OCI-LY7 (cell line): ENCODE results near the gene ISLR. TPM values are rescaled to one million over a fixed set of nuclear protein-coding genes. Genes with fewer than 3 reads are reported as not detected.

Source experiments
- BruUV-seq: library from RNA; stranded (reverse); fragments of 400-500 nt; replicated peaks from 2 replicates; lab custom pipeline; 2021; lab: Mats Ljungman, UMichigan
- CTCF ChIA-PET: fragments of 300-600 bp; sonication (Branson Sonifier 250); formaldehyde crosslinking; loops from one replicate; lab custom pipeline; 2022; ENCODE audit warnings: antibody characterized with exemption; ENCODE audit not compliant: unreplicated experiment; lab: Charles Lee
- POLR2A ChIA-PET: fragments of 300-600 bp; sonication (Branson Sonifier 250); formaldehyde crosslinking; loops from one replicate; lab custom pipeline; 2022; ENCODE audit warnings: antibody characterized with exemption; lab: Charles Lee
- DNase-seq: peaks from one replicate; pipeline ENCODE4 v3.0.0-alpha.2; 2015; ENCODE audit warnings: low spot score
- H2AFZ ChIP-seq: fragments of 200-600 bp; sonication (generic), shearing (Covaris generic); 2 replicates; pipeline ENCODE4 v1.6.1; 2014; ENCODE audit warnings: mild to moderate bottlenecking, antibody characterized with exemption, low read length, moderate library complexity
- H3K27ac ChIP-seq: fragments of 200-600 bp; sonication (generic); 2 replicates; pipeline ENCODE4 v1.5.1; 2014; ENCODE audit warnings: mixed run types, low read depth, mild to moderate bottlenecking, moderate library complexity, low read length, inconsistent platforms; ENCODE audit not compliant: poor library complexity, severe bottlenecking
- H3K36me3 ChIP-seq: fragments of 200-600 bp; sonication (generic); 2 replicates; pipeline ENCODE4 v1.6.1; 2014; ENCODE audit warnings: mild to moderate bottlenecking, antibody characterized with exemption, low read length, moderate library complexity, mixed read lengths; ENCODE audit not compliant: insufficient read depth
- H3K4me1 ChIP-seq: fragments of 200-600 bp; sonication (generic); 2 replicates; pipeline ENCODE4 v1.5.1; 2014; ENCODE audit warnings: mild to moderate bottlenecking, low read length; ENCODE audit not compliant: insufficient read depth, poor library complexity, severe bottlenecking
- H3K4me2 ChIP-seq: fragments of 200-600 bp; sonication (generic); 2 replicates; pipeline ENCODE4 v1.6.1; 2014; ENCODE audit warnings: mild to moderate bottlenecking, low read length
- H3K4me3 ChIP-seq: fragments of 200-600 bp; sonication (generic); 2 replicates; pipeline ENCODE4 v1.5.1; 2014; ENCODE audit warnings: mild to moderate bottlenecking, low read depth, low read length; ENCODE audit not compliant: poor library complexity, severe bottlenecking
- H3K79me2 ChIP-seq: fragments of 200-600 bp; sonication (generic); 2 replicates; pipeline ENCODE4 v1.6.1; 2016; ENCODE audit warnings: low read depth, mild to moderate bottlenecking, low read length, moderate library complexity, mixed read lengths; ENCODE audit not compliant: insufficient read depth
- H3K9me2 ChIP-seq: fragments of 200-600 bp; sonication (generic); 2 replicates; pipeline ENCODE4 v1.6.1; 2016; ENCODE audit warnings: mild to moderate bottlenecking, low read length, mixed read lengths; ENCODE audit not compliant: insufficient read depth
- H3K9me3 ChIP-seq: fragments of 200-600 bp; sonication (generic); 2 replicates; pipeline ENCODE4 v1.6.1; 2014; ENCODE audit warnings: mild to moderate bottlenecking, mixed run types, low read length, mixed read lengths
- H4K20me1 ChIP-seq: fragments of 200-600 bp; sonication (generic); 2 replicates; pipeline ENCODE4 v1.6.1; 2014; ENCODE audit warnings: mild to moderate bottlenecking, antibody characterized with exemption, low read length, moderate library complexity, mixed read lengths; ENCODE audit not compliant: insufficient read depth
- CTCF ChIP-seq: fragments of 200-600 bp; sonication (generic); conservative IDR thresholded peaks from 2 replicates; pipeline ENCODE4 v1.5.1; 2014; ENCODE audit warnings: mild to moderate bottlenecking, antibody characterized with exemption, low read length, moderate library complexity, mixed read lengths
- EZH2phosphoT487 ChIP-seq: fragments of 200-600 bp; sonication (generic); IDR thresholded peaks from 2 replicates; pipeline ENCODE4 v1.6.1; 2018; ENCODE audit warnings: low read depth, borderline replicate concordance, mild to moderate bottlenecking, mixed run types, antibody characterized with exemption, low read length, moderate library complexity, mixed read lengths
- intact Hi-C: fragments of 100-400 bp; cut with micrococcal nuclease; formaldehyde crosslinking; loops from one replicate; pipeline ENCODE4 v1.10.0; 2022; ENCODE audit not compliant: unreplicated experiment
- total RNA-seq, 2 experiments: library from RNA; depleted of rRNA in 1 of 2; stranded (reverse); fragments of >200 nt in 1 of 2; shearing (Covaris generic) in 1 of 2; gene quantifications; 2 replicates each; pipeline ENCODE4 v1.2.3, GENCODE V29; 2014 to 2022

Gene ISLR
- total RNA-seq, 2 experiments from 2014 or later, result not detected

DNA sequence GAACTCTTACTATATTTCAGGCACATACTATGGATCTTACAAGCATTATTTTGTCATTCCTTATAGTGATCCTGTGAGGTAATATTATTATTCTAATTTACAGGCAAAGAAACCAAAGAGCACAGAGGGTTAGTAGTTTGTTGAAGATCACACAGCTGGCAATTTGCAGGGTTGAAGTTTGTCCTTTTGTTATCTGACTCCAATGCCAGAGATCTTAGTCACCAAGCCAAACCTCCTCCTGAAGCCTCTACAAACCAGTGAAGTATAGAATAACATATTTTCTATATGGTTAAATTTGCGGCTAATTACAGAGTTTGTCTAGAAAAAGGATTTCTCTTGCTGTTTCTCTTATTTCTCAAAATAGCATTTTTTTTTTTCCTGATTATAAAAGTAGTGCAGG, 31.9 kb upstream of the ISLR start:
- Histone ChIP-seq H3K36me3 (no peaks in the 10 kb centered on the region), H3K9me3 (no peaks in the 10 kb centered on the region), H3K4me1 (no peaks in the 10 kb centered on the region), H2AFZ (no peak overlapping the region), H3K9me2 (no peaks in the 10 kb centered on the region), H3K27ac (no peak overlapping the region), H3K4me2 (no peak overlapping the region), H4K20me1 (no peaks in the 10 kb centered on the region), H3K4me3 (no peak overlapping the region), H3K79me2 (no peaks in the 10 kb centered on the region)
- BruUV-seq, result no TSS peak
- ChIA-PET CTCF (no interaction called here), POLR2A (no interaction called here)
- intact Hi-C loops, result no loop called here
- TF ChIP-seq CTCF, result no peak
- no peak for TF ChIP-seq EZH2phosphoT487
- DNase-seq, result no peak

DNA sequence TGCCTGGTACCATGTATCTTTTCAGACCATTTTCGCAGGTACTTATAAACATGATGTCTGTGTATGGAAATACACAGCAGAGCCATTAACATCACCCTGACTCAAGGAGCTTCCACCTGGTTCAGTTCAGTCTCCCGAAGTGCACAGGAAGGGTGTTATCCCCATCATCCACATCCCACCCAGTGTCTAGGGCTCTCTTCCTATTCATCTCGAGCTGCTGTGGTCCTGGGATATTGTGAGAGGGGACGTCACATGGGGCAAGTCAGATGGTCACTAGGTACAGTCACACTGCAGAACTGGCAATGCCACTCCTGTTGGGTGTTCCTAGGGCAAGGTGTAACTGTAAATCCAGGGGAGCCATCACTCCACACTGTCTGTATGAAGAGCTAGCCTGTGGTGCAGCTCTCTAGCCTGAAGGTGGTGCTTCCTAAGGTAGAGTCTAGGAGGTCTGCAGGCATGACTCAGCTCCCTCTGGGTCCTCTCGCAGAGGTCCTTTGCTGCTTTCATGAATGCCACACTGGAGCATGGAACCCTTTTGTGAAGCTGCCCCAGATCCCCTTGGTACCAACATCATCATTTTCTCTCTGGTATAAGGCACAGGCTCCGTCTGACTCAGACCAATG, 29.2 kb upstream of the ISLR start:
- Histone ChIP-seq H3K4me2 (no peak overlapping the region), H4K20me1 (no peaks in the 10 kb centered on the region), H3K4me3 (no peak overlapping the region), H3K79me2 (no peaks in the 10 kb centered on the region), H3K9me2 (no peaks in the 10 kb centered on the region), H3K9me3 (no peaks in the 10 kb centered on the region), H3K4me1 (no peaks in the 10 kb centered on the region), H2AFZ (no peak overlapping the region), H3K27ac (no peak overlapping the region), H3K36me3 (no peaks in the 10 kb centered on the region)
- BruUV-seq, result no TSS peak
- ChIA-PET POLR2A (no interaction called here), CTCF (interaction anchor here (0.5 kb wide), 1 partner anchor 171 kb away, joined by 10 read pairs; no protein-coding TSS in a partner anchor)
- intact Hi-C loops, result no loop called here
- TF ChIP-seq CTCF (no peak), EZH2phosphoT487 (no peak)
- DNase-seq, result no peak

DNA sequence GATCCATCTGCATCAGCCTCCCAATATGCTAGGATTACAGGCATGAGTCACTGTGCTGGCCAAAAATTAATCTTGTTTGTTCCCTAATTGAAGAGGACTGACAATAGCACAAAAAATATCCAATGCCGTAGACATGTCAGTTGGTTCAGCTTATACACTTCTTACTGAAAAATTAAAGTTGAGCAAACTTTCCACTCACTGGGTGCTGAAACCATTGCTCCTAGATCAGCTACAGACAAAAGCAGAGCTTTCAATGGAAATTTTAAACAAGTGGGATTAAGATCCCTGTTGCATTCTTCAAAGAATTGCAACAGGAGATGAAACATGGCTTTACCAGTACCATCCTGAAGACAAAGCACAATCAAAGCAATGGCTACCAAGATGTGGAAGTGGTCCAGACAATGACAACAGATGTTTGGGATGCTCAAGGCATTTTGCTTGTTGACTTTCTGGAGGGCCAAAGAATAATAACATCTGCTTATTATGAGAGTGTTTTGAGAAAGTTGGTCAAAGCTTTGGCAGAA, 27.2 kb upstream of the ISLR start:
- DNase-seq, result no peak
- CTCF ChIA-PET, result no interaction called here
- intact Hi-C loops, result no loop called here

More for the DNA sequence above, 27.2 kb upstream of the ISLR start:
- no peak overlapping the region for H3K4me2 ChIP-seq
- no peak overlapping the region for H3K4me3 ChIP-seq
- no TSS peak for BruUV-seq
- POLR2A ChIA-PET, result no interaction called here
- H4K20me1 ChIP-seq, result no peaks in the 10 kb centered on the region
- no peaks in the 10 kb centered on the region for H3K9me3 ChIP-seq
- H3K79me2 ChIP-seq, result no peaks in the 10 kb centered on the region
- no peaks in the 10 kb centered on the region for H3K36me3 ChIP-seq
- no peaks in the 10 kb centered on the region for H3K4me1 ChIP-seq
- H3K27ac ChIP-seq, result no peak overlapping the region
- no peak overlapping the region for H2AFZ ChIP-seq
- no peak for TF ChIP-seq CTCF
- no peak for TF ChIP-seq EZH2phosphoT487
- H3K9me2 ChIP-seq, result no peaks in the 10 kb centered on the region
